ENCODE data around the gene IFITM1.

- TF ChIP-seq, protein P1, sequence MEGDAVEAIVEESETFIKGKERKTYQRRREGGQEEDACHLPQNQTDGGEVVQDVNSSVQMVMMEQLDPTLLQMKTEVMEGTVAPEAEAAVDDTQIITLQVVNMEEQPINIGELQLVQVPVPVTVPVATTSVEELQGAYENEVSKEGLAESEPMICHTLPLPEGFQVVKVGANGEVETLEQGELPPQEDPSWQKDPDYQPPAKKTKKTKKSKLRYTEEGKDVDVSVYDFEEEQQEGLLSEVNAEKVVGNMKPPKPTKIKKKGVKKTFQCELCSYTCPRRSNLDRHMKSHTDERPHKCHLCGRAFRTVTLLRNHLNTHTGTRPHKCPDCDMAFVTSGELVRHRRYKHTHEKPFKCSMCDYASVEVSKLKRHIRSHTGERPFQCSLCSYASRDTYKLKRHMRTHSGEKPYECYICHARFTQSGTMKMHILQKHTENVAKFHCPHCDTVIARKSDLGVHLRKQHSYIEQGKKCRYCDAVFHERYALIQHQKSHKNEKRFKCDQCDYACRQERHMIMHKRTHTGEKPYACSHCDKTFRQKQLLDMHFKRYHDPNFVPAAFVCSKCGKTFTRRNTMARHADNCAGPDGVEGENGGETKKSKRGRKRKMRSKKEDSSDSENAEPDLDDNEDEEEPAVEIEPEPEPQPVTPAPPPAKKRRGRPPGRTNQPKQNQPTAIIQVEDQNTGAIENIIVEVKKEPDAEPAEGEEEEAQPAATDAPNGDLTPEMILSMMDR (IDR thresholded peaks at IDR 0.05): no peak
- TF ChIP-seq POLR2AphosphoS5 (IDR thresholded peaks at IDR 0.05): no peak
- no peak for TF ChIP-seq POLR2A (IDR thresholded peaks at IDR 0.05)
Measured at GRCh38 chr11:285021-285893, 28.6 kb upstream of the IFITM1 start.
